IPS-15b (cell line): Measurements from ENCODE around the gene TIMM22.
"Not testable (repeated sequence)": the region's sequence is repeated elsewhere in the genome, so short reads cannot be mapped to it uniquely, and the experiment has no call there.

Source experiments
- H3K27me3 ChIP-seq: one replicate; pipeline ENCODE4 v1.6.1; 2013; ENCODE audit warnings: low read length; ENCODE audit not compliant: control insufficient read depth, insufficient read depth
- H3K36me3 ChIP-seq: one replicate; pipeline ENCODE4 v1.6.1; 2013; ENCODE audit warnings: low read length; ENCODE audit not compliant: control insufficient read depth, insufficient read depth
- H3K4me1 ChIP-seq: one replicate; pipeline ENCODE4 v1.6.1; 2013; ENCODE audit warnings: mild to moderate bottlenecking, low read length; ENCODE audit not compliant: control insufficient read depth, insufficient read depth
- H3K4me3 ChIP-seq: one replicate; pipeline ENCODE4 v1.5.1; 2013; ENCODE audit warnings: low read depth, low read length
- H3K9ac ChIP-seq: one replicate; pipeline ENCODE4 v1.6.1; 2013; ENCODE audit warnings: low read depth, mild to moderate bottlenecking, low read length
- H3K9me3 ChIP-seq: one replicate; pipeline ENCODE4 v1.6.1; 2013; ENCODE audit warnings: mild to moderate bottlenecking, low read length; ENCODE audit not compliant: control insufficient read depth, insufficient read depth

The TIMM22 gene

GRCh38 chr17:1048516-1049115 lies 51.7 kb downstream of the TIMM22 start:
- H3K4me1 ChIP-seq, H3K27me3 ChIP-seq, H3K9me3 ChIP-seq, H3K36me3 ChIP-seq, H3K4me3 ChIP-seq, H3K9ac ChIP-seq: not testable (repeated sequence)

- no peaks in the 10 kb centered on the region for H3K36me3 ChIP-seq
- no peak overlapping the region for H3K4me3 ChIP-seq
- no peaks in the 10 kb centered on the region for H3K9me3 ChIP-seq
- no peaks in the 10 kb centered on the region for H3K4me1 ChIP-seq
- H3K27me3 ChIP-seq = no peaks in the 10 kb centered on the region
- H3K9ac ChIP-seq = no peak overlapping the region
Measured at GRCh38 chr17:1049446-1050225, 52.7 kb downstream of the TIMM22 start.

- H3K36me3 ChIP-seq = no peaks in the 10 kb centered on the region
- no peaks in the 10 kb centered on the region for H3K9me3 ChIP-seq
- H3K27me3 ChIP-seq = no peaks in the 10 kb centered on the region
- H3K4me1 ChIP-seq = no peaks in the 10 kb centered on the region
- no peak overlapping the region for H3K9ac ChIP-seq
- no peak overlapping the region for H3K4me3 ChIP-seq
Measured at GRCh38 chr17:1050246-1050995, 53.5 kb downstream of the TIMM22 start.

- Histone ChIP-seq H3K36me3 (peaks cover 4% of the 10 kb centered on the region), H3K4me1 (no peaks in the 10 kb centered on the region), H3K9ac (no peak overlapping the region), H3K27me3 (no peaks in the 10 kb centered on the region), H3K9me3 (no peaks in the 10 kb centered on the region), H3K4me3 (no peak overlapping the region)
Measured at GRCh38 chr17:1050996-1051925, 54.3 kb downstream of the TIMM22 start.
